Measurements from ENCODE around the gene ZBTB16. TPM values are rescaled to one million over a fixed set of nuclear protein-coding genes. Genes with fewer than 3 reads are reported as not detected.
A peak's percentile ranks its signal among the peaks of the same experiment; 100 is the strongest.

ZBTB16 gene
- total RNA-seq, 4 donors from 2014 or later = 10.4 to 137 (median 18.8) TPM

GRCh38 chr11:114228435-114229411 is 169.2 kb downstream of the ZBTB16 start:
- intact Hi-C loops (cut with DNase I) = no loop called here
- H3K27ac ChIP-seq = peak overlapping the region in 2 of 4 donors; percentile 8 to 46
- H3K27me3 ChIP-seq = peaks cover 0 to 4% (median 0%) of the 10 kb centered on the region in 4 donors
- peaks cover 5 to 61% (median 21%) of the 10 kb centered on the region in 3 donors for H3K4me1 ChIP-seq
- DNase-seq = no peak
- TF ChIP-seq POLR2A (IDR thresholded peaks at IDR 0.05) (no peak), CTCF (IDR thresholded peaks at IDR 0.05) (no peak)
- H3K9me3 ChIP-seq = no peaks in the 10 kb centered on the region
- H3K4me3 ChIP-seq = peak overlapping the region in 1 of 4 donors; percentile 34
- H3K36me3 ChIP-seq = peaks cover 0 to 18% (median 0%) of the 10 kb centered on the region in 3 donors
- WGBS, 2 donors = 55 to 65% methylated on average over 10 to 20 of the region's 24 CpGs

- H3K36me3 ChIP-seq = peaks cover 0 to 18% (median 0%) of the 10 kb centered on the region in 3 donors
- H3K4me3 ChIP-seq = no peak overlapping the region
- peaks cover 0 to 15% (median 0%) of the 10 kb centered on the region in 4 donors for H3K27me3 ChIP-seq
- intact Hi-C loops (cut with DNase I) = no loop called here
- H3K27ac ChIP-seq = no peak overlapping the region
- no peaks in the 10 kb centered on the region for H3K9me3 ChIP-seq
- no peak for DNase-seq
- TF ChIP-seq POLR2A (IDR thresholded peaks at IDR 0.05) = no peak
- TF ChIP-seq CTCF (IDR thresholded peaks at IDR 0.05) = no peak
- WGBS, 2 donors = 70 to 77% methylated on average over 15 of the region's 15 CpGs
- peaks cover 5 to 65% (median 30%) of the 10 kb centered on the region in 3 donors for H3K4me1 ChIP-seq
Measured at GRCh38 chr11:114230031-114230704, 170.7 kb downstream of the ZBTB16 start.

- Histone ChIP-seq H3K27ac (peak overlapping the region in 1 of 4 donors; percentile 55), H3K4me1 (peaks cover 5 to 71% (median 34%) of the 10 kb centered on the region in 3 donors), H3K36me3 (peaks cover 0 to 5% (median 5%) of the 10 kb centered on the region in 3 donors), H3K9me3 (no peaks in the 10 kb centered on the region), H3K27me3 (peaks cover 0 to 18% (median 0%) of the 10 kb centered on the region in 4 donors), H3K4me3 (no peak overlapping the region)
- intact Hi-C loops (cut with DNase I) = no loop called here
- 76 to 79% methylated on average over 14 to 16 of the region's 18 CpGs for WGBS, 2 donors
- DNase-seq = no peak
- TF ChIP-seq CTCF (IDR thresholded peaks at IDR 0.05) = no peak
Measured at GRCh38 chr11:114232400-114233059, 173.0 kb downstream of the ZBTB16 start.

GRCh38 chr11:114233755-114234154 is 174.2 kb downstream of the ZBTB16 start:
- H3K4me1 ChIP-seq = peaks cover 5 to 68% (median 27%) of the 10 kb centered on the region in 3 donors
- TF ChIP-seq POLR2A (IDR thresholded peaks at IDR 0.05) (no peak), CTCF (IDR thresholded peaks at IDR 0.05) (no peak)

More at GRCh38 chr11:114233755-114234154, 174.2 kb downstream of the ZBTB16 start:
- DNase-seq = no peak
- H3K4me3 ChIP-seq = no peak overlapping the region
- peaks cover 0 to 18% (median 0%) of the 10 kb centered on the region in 4 donors for H3K27me3 ChIP-seq
- H3K9me3 ChIP-seq = no peaks in the 10 kb centered on the region
- intact Hi-C loops (cut with DNase I) = no loop called here
- H3K27ac ChIP-seq = no peak overlapping the region
- H3K36me3 ChIP-seq = peaks cover 0 to 16% (median 5%) of the 10 kb centered on the region in 3 donors
- 39 to 41% methylated on average over 6 of the region's 6 CpGs for WGBS, 2 donors

All from esophagus squamous epithelium (tissue), 5 donors.